ENCODE data around the gene ST6GALNAC6. TPM values are rescaled to one million over a fixed set of nuclear protein-coding genes. Genes with fewer than 3 reads are reported as not detected.
"Not testable (repeated sequence)": the region's sequence is repeated elsewhere in the genome, so short reads cannot be mapped to it uniquely, and the experiment has no call there.

ST6GALNAC6 gene
- total RNA-seq, 4 donors from 2014 or later, result 14.5 to 69.4 (median 26.1) TPM

DNA sequence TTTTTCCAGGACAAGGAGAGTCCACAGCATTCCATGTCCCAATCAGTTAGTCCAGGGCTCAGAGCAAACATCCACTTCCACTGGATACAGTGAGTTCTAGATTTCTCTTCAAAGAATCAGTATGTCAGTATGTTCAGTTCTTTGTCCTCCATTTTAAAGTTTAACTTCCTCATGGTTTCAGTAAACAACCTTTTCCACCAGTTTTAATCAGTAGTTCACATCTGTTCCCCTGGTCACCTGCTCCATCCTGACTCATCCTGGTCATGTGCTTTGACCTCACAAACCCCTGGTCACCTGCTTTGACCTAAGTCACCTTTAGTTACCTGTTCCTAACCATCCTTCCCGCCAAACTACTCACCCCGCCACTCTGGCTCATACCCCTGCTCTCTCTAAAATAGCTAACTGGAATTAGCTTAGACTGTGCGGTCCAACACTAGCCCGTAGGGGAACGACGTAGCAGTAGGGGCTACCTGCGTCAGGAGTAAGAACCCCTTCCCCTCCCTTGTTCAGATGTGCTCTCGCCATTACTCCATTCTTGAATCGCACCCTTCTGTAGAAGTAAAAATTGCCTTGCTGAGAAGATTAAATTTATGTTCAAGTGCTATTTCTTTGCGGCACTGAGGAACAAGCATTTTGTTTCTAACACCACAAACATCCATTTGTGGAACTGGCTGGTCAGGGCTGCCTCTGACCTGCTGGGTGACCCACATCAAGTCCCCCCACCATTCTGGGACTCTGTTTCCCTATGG, 50.5 kb downstream of the ST6GALNAC6 start:
- TF ChIP-seq, protein P1, sequence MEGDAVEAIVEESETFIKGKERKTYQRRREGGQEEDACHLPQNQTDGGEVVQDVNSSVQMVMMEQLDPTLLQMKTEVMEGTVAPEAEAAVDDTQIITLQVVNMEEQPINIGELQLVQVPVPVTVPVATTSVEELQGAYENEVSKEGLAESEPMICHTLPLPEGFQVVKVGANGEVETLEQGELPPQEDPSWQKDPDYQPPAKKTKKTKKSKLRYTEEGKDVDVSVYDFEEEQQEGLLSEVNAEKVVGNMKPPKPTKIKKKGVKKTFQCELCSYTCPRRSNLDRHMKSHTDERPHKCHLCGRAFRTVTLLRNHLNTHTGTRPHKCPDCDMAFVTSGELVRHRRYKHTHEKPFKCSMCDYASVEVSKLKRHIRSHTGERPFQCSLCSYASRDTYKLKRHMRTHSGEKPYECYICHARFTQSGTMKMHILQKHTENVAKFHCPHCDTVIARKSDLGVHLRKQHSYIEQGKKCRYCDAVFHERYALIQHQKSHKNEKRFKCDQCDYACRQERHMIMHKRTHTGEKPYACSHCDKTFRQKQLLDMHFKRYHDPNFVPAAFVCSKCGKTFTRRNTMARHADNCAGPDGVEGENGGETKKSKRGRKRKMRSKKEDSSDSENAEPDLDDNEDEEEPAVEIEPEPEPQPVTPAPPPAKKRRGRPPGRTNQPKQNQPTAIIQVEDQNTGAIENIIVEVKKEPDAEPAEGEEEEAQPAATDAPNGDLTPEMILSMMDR (IDR thresholded peaks at IDR 0.05), result no peak
- TF ChIP-seq POLR2A (IDR thresholded peaks at IDR 0.05), result no peak
- Histone ChIP-seq H3K27me3 (no peaks in the 10 kb centered on the region), H3K9me3 (peaks cover 0 to 18% (median 5%) of the 10 kb centered on the region in 3 donors), H3K36me3 (peaks cover 0 to 4% (median 0%) of the 10 kb centered on the region in 3 donors), H3K27ac (peak overlapping the region in 2 of 4 donors; percentile 13 to 21), H3K4me1 (peaks cover 0 to 62% (median 16%) of the 10 kb centered on the region in 3 donors), H3K4me3 (peak overlapping the region in 2 of 4 donors; percentile 16 to 68)
- intact Hi-C loops (cut with DNase I), result no loop called here
- WGBS, 2 donors, result 91 to 97% methylated on average over 9 of the region's 10 CpGs
- no peak for DNase-seq

GRCh38 chr9:127847833-127848755, 51.3 kb downstream of the ST6GALNAC6 start:
- intact Hi-C loops (cut with DNase I), result no loop called here
- H3K4me1 ChIP-seq, result peaks cover 0 to 56% (median 16%) of the 10 kb centered on the region in 3 donors
- 70 to 73% methylated on average over 11 to 12 of the region's 12 CpGs for WGBS, 2 donors
- H3K9me3 ChIP-seq, result peaks cover 0 to 18% (median 5%) of the 10 kb centered on the region in 3 donors
- no peaks in the 10 kb centered on the region for H3K27me3 ChIP-seq
- peak overlapping the region in 3 of 4 donors; percentile 52 to 80 (median 68) for H3K27ac ChIP-seq
- TF ChIP-seq, protein P1 (IDR thresholded peaks at IDR 0.05), result no peak
- no peak for TF ChIP-seq POLR2A (IDR thresholded peaks at IDR 0.05)
- no peak for DNase-seq
- peak overlapping the region in 2 of 4 donors; percentile 16 to 21 for H3K4me3 ChIP-seq
- H3K36me3 ChIP-seq, result peaks cover 0 to 4% (median 0%) of the 10 kb centered on the region in 3 donors

GRCh38 chr9:127847178-127847510, 52.3 kb downstream of the ST6GALNAC6 start:
- TF ChIP-seq, protein P1 (IDR thresholded peaks at IDR 0.05), result no peak
- TF ChIP-seq POLR2A (IDR thresholded peaks at IDR 0.05), result no peak
- 45 to 61% methylated on average over 3 to 6 of the region's 6 CpGs for WGBS, 2 donors

DNA sequence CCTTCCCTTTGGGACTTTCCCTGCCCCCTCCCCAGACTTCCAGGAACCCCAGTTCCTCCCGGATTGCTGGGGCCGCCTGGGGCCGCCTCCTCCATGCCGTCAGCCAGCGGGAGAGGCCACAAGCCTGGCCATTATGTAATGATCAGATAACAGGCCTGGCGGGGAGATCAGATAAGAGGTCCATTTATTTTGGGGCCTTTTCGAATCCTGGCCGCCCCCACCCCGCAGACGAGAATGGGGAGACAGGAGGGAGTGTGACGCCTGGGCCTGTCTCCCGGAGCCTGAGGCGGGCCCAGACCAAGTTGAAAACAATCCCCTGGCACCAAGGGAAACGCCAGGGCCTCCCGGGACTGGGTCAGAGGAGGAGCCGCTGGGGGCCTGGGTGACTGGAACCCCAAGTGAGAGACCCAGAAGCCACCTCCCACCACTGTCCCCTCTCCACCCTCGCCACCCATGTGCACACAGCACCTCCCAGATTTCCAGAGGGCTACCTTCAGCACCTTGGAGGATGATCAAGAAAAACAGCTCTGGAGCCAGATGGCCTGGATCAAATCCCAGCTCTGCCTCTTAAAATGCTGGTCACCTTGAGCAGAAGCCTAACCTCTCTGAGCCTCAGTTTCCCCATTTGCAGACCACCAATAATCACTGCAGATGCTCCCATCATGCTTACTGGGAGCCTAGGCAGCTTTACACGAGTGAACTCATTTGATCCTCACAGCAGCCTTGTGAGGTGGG, 52.8 kb downstream of the ST6GALNAC6 start:
- WGBS, 2 donors, result 4 to 100% methylated on average over 1 to 4 of the region's 18 CpGs
- no peak for DNase-seq
- H3K27me3 ChIP-seq, result no peaks in the 10 kb centered on the region
- H3K36me3 ChIP-seq, result peaks cover 0 to 4% (median 0%) of the 10 kb centered on the region in 3 donors
- H3K9me3 ChIP-seq, result peaks cover 0 to 18% (median 5%) of the 10 kb centered on the region in 3 donors
- H3K27ac ChIP-seq, result peak overlapping the region; percentile 22 to 80 (median 60)
- H3K4me3 ChIP-seq, result peak overlapping the region in 2 of 4 donors; percentile 5 to 40
- peaks cover 0 to 47% (median 16%) of the 10 kb centered on the region in 3 donors for H3K4me1 ChIP-seq
- intact Hi-C loops (cut with DNase I), result no loop called here
- TF ChIP-seq, protein P1 (IDR thresholded peaks at IDR 0.05), result no peak
- TF ChIP-seq POLR2A (IDR thresholded peaks at IDR 0.05), result no peak

More at GRCh38 chr9:127847178-127847510, 52.3 kb downstream of the ST6GALNAC6 start:
- H3K36me3 ChIP-seq, result peaks cover 0 to 4% (median 0%) of the 10 kb centered on the region in 3 donors
- peak overlapping the region in 2 of 4 donors; percentile 5 to 40 for H3K4me3 ChIP-seq
- H3K27me3 ChIP-seq, result no peaks in the 10 kb centered on the region
- H3K4me1 ChIP-seq, result peaks cover 0 to 52% (median 16%) of the 10 kb centered on the region in 3 donors
- intact Hi-C loops (cut with DNase I), result no loop called here
- no peak for DNase-seq
- H3K9me3 ChIP-seq, result peaks cover 0 to 18% (median 5%) of the 10 kb centered on the region in 3 donors
- peak overlapping the region in 3 of 4 donors; percentile 52 to 80 (median 68) for H3K27ac ChIP-seq

DNA sequence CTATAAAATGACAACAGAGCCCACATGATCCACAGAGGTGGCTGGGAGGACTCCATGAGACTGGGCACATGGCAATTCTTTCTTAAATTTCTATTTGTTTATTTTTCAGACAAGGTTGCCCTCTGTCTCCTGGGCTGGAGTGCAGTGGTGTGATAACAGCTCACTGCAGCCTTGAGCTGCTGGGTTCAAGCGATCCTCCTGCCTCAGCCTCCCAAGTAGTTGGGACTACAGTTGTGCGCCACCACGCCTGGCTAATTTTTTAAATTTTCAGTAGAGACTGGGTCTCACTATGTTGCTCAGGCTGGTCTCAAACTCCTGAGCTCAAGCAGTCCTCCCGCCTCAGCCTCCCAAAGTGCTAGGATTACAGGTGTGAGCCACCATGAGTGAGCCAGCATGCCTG, 53.8 kb downstream of the ST6GALNAC6 start:
- 97 to 100% methylated on average over 4 of the region's 4 CpGs for WGBS, 2 donors
- intact Hi-C loops (cut with DNase I); DNase-seq; H3K36me3 ChIP-seq; H3K27me3 ChIP-seq: not testable (repeated sequence)
- H3K4me1 ChIP-seq, result peaks cover 0 to 47% (median 16%) of the 10 kb centered on the region in 3 donors
- peak overlapping the region in 1 of 4 donors; percentile 5 for H3K4me3 ChIP-seq
- H3K27ac ChIP-seq, result peak overlapping the region; percentile 22 to 80 (median 62)
- peaks cover 0 to 18% (median 5%) of the 10 kb centered on the region in 3 donors for H3K9me3 ChIP-seq
